HS-27A (cell line): ENCODE data around the gene ELOVL6.
"Not testable (repeated sequence)": the region's sequence is repeated elsewhere in the genome, so short reads cannot be mapped to it uniquely, and the experiment has no call there.

ENCODE experiments used
- DNase-seq: peaks from one replicate; pipeline ENCODE4 v3.0.0-alpha.2; 2012; ENCODE audit warnings: low read depth, missing footprints

Gene ELOVL6

DNA sequence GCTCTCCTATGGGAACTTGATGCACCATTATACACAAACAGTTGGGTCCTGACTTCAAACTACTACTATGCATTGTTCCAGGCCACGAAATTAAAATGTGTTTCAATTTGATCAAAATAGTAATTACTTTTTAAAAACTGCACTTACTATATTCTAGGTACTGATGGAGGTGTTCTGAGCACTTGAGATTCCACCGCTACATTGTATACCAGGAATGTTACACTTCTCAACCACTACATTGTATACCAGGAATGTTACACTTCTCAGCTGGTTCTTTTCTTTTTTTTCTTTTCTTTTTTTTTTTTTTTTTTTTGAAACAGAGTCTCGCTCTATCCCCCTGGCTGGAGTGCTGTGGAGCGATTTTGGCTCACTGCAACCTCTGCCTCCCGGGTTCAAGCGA lies 77.9 kb downstream of the ELOVL6 start:
- no peak for DNase-seq

DNA sequence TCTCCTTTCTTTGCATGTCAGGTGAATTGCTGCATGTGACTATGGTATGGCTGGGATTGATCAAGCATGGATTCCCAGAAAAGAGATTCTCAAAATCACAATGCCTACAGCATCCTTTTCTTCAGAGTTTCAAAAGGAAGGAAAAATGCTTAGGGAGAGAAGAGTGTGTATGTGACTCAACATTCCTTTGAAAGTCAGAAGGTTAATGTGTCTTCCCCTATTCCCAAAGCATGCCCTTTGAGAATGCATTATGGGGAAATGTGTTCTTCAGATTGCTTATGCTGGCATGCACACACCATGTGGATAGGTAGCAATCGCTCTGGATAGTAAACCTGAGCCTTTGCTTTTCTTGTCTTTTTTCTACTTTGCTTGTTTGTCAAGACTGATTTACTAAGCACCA lies 78.5 kb downstream of the ELOVL6 start:
- no peak for DNase-seq

- no peak for DNase-seq
Observed at GRCh38 chr4:110119337-110119736, 79.1 kb downstream of the ELOVL6 start.

DNA sequence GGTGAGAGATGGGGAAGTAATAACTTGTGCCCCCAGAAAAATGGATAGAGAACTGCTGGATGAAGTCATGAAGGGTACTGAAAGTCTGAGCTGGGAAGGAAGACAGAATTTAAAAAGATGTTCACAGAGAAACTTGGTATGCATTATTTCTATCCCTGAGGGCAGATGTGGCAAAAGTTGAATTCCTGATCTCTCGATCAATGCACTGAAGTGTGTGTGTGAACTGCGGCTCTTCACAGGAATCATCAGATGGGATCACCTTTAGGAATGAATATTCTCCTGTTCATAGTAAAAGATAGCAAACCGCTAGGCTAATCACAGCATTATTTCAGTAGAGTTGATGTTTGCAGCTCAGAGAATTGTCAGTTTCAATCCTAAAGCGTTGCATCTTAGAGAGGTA lies 86.4 kb downstream of the ELOVL6 start:
- DNase-seq = no peak

DNA sequence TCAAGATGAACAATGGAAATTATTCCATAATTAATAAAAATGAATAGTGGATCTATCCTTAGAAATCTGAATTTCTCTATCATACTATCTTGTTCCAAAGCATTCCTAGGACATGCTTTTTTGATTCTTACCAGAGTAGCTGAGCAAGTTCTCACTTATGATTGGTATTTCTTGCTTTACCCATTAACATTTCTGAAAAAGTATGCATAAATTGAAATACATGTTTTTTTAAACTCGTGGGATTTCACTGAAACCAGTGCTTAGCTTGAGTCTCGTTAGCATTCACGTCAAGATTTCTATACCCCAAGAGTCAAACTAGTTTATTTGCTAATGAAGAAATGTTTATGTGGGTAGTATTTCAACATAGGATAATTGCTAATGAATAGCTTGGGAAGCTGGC lies 89.0 kb downstream of the ELOVL6 start:
- DNase-seq = no peak

DNA sequence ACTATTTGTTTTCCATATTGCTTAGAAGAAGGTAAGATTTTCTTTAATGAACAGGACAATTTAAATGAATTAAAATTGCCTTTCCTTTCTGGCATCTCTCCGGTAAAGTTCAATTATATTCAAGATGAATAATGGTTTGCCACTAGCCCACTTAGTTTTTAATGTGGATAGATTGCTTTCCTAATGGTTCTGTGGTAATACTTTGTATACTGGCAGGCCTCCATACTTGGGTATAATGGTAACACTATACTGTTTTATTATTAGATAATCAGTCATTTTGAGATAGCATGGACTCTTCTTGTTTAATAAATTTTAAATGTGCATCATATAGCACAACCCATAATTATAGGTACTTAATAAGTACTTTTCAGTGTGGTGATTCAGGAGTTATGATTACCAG lies 89.5 kb downstream of the ELOVL6 start:
- no peak for DNase-seq

DNA sequence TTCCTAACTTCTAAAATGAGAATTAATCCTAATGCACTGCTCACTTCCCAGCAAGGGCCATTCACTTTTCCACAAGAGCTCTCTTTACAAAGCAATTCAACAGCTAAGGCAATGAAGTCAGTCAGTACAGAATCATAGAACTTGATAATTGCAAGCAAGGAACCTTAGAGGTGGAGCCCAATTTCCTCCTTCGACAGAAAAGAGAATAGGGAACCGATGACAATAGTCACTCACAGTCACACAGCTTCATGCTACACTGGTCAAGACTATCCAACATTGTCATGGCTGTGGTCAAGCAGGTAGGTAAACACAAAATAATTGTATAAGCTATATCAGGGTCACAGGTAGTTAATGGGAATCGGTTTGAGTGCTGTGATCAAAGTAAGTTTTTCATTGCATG lies 90.0 kb downstream of the ELOVL6 start:
- no peak for DNase-seq

DNA sequence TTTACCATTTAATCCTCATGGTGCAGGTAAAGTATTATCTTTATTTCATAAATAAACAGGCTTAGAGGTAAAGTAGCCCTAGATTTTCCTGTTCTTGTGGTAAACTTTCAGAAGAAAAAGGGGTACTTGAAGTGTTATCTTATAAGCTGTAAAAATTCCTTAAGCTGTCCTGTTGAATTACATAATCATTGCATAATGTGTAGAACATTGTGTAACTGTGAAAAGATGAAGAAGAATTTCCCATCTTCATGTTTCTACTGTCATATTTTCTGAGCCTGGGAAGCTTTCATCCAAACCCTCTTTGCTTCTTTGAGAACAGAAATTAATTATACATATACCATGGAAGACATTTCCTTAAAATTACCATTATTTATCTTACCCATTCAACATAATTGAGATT lies 90.5 kb downstream of the ELOVL6 start:
- no peak for DNase-seq

DNA sequence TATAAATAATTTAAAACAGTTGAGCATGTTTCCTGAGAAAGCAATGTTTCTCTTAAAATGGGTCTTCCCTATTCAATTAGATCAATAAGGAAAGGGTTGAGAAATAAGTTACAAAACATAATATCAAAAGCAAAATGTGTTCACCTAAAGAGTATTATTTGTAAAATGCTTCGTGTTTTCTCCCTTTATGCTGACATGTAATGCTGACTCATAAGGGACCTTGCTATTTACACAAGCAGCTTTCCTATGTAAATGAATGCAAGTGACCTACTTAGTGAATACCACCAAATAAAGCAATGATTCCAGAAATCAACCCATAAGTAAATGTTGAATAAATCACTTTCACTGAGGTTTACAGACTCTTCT lies 91.5 kb downstream of the ELOVL6 start:
- DNase-seq = no peak

DNA sequence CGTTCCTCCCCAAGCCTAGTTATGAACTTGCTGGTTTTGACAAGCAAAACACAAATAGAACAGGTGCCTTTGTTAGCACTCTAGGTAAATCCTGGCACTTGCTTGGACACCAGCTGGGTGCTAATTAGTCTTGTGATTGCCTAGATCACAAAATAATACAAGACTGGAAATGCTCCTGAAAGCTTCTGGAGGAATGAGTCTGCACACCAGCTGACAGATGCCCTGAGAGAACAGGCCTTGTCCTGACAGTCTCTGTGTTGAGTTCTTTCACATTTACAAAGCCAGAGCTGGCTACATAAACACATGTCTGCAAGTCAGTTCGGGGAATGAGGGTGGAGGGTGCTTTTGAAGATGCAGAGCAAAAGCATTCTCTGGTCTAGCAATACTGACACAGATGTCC lies 93.8 kb downstream of the ELOVL6 start:
- no peak for DNase-seq

DNA sequence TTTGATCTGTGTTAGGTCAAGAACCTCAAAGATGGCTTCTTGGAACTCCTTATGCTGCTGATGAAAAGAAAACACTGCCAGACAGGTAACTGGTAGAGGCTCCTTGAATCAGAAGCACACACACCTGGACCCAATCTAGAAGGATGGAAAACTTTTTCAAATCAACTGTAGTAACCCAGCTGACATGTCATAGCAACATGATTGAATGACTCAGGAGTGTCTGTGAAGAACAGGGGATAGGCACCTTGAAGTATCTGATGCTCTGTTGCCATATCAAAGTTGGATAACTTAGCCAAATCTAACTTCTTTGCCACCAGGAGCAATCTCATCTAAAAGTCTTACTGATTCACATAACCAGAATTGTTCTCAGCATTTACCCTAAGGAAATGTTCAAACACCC lies 98.8 kb downstream of the ELOVL6 start:
- no peak for DNase-seq

GRCh38 chr4:110096405-110096804 lies 102.0 kb downstream of the ELOVL6 start:
- DNase-seq = no peak

DNA sequence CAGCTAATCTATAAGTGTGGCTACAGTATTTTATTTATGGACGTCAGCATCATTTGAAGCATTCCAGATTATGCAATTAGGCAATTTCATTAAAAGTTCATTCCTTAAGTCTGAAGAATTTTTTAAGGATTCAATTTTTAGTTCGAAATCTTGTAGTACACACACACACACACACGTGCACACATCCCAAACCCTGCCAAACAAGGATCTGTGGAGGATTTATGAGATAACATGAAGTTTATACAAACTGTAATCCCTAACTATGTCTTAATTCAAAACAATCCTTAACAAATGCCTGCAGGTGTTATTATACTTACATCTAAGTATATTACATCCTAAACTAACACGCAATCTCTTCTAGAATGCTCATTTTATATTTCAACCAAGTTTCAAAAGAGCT lies 105.8 kb downstream of the ELOVL6 start:
- no peak for DNase-seq

- peak; percentile 75 for DNase-seq
Observed at GRCh38 chr4:110091434-110092140, 106.8 kb downstream of the ELOVL6 start.

DNA sequence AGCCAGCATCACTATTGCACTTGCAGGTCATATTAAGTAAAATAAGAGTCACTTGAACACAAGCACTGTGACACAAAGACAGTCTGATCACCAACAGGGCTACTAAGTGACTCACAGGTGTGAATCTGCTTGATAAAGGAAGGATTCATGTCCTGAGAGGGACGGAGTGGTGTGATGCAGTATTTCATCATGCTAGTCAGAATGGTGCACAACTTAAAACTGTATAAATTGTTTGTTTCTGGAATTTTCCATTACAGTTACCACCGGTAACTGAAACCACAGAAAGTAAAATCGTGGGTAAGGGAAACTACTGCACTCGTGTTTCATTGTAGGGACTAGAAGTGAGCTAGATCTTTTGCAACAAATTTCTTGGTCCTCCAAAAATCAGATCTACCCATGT lies 109.7 kb downstream of the ELOVL6 start:
- no peak for DNase-seq

DNA sequence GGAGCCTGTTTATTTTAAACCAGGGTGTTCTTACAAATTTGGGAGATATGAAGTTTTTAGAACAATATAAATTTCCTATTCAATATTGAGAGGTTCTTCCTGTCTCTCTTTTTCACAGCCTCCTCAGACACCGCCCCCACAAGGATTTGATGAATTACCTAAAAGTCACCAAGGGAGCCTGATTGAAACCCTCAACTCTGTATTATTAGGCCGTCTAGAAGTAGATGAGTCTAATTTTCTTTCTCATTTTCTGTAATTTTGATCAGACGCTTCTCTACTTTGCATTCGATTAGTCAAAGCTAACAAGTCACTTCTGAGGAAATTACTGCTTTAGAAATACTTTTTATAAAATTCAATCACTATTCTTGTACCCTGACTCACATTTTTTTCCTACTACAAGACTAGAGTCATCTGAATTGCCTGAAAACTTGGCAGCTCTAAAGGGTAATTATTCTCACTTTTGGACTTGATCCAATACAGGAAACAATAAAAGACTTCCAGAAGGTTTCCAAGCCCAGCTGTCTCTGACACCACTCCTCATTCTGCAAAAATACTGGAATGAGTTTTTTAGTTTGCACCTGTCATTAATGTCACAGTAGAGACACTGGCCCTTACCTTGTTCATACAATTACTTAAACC lies 111.2 kb downstream of the ELOVL6 start:
- DNase-seq = peak; percentile 69

- no peak for DNase-seq
Observed at GRCh38 chr4:110085131-110085530, 113.3 kb downstream of the ELOVL6 start.

DNA sequence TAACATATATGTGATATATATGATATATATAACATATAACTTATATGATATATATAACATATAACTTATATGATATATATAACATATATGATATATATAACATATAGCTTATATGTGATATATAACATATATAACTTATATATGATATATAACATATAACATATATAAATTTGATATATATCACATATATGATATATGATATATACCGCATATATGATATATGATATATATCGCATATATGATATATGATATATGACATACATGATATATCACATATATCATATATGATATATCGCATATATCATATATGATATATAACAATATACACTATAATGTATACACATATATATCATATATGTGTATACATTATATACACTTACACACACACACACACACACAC lies 114.3 kb downstream of the ELOVL6 start:
- DNase-seq = no peak

DNA sequence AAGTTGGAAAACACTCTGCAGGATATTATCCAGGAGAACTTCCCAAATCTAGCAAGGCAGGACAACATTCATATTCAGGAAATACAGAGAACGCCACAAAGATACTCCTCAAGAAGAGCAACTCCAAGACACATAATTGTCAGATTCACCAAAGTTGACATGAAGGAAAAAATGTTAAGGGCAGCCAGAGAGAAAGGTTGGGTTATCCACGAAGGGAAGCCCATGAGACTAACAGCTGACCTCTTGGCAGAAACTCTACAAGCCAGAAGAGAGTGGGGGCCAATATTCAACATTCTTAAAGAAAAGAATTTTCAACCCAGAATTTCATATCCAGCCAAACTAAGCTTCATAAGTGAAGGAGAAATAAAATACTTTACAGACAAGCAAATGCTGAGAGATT lies 120.3 kb downstream of the ELOVL6 start:
- DNase-seq = not testable (repeated sequence)

DNA sequence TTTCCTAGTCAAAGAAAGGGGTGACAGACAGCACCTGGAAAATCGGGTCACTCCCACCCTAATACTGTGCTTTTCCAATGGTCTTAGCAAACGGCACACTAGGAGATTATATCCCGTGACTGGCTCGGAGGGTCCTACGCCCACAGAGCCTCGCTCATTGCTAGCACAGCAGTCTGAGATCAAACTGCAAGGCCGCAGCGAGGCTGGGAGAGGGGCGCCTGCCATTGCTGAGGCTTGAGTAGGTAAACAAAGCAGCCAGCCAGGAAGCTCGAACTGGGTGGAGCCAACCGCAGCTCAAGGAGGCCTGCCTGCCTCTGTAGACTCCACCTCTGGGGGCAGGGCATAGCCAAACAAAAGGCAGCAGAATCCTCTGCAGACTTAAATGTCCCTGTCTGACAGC lies 121.6 kb downstream of the ELOVL6 start:
- DNase-seq = not testable (repeated sequence)

- no peak for DNase-seq
Observed at GRCh38 chr4:110075891-110076290, 122.5 kb downstream of the ELOVL6 start.

- no peak for DNase-seq
Observed at GRCh38 chr4:110075083-110075738, 123.2 kb downstream of the ELOVL6 start.

DNA sequence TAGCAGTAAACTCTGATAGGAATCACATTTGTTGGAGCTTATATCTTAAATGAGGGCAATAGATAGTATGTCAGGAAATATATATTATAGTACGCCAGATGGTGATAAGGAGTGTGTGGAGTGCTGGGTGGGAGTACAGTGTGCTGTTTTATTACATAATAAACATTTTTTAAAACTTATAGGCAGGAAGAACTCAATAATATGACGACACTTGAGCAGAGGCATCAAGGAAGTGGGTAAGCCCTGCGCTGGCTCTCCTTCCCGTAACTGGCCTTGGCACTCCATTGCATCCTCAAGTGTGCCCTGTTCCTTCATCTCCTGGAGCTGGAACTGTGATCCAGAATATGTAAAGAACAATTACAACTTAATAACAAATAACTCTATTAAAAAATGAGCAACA lies 123.8 kb downstream of the ELOVL6 start:
- no peak for DNase-seq
